Measurements from ENCODE around the gene ZFYVE21. TPM values are rescaled to one million over a fixed set of nuclear protein-coding genes. Genes with fewer than 3 reads are reported as not detected.

The ZFYVE21 gene
- total RNA-seq: 10 to 100 TPM; 51.2 to 54.9 TPM
- long read RNA-seq, transcript ZFYVE21-202 (7 exons, 1,383 nt): major isoform, 130 of 145 reads
- long read RNA-seq, transcript ZFYVE21-201 (8 exons, 1,521 nt): minor isoform, 7 of 145 reads
- long read RNA-seq, partial matches to known transcripts: 0 of 145 reads
- long read RNA-seq, other reads (novel, unspliced or antisense): 7 of 145 reads

DNA sequence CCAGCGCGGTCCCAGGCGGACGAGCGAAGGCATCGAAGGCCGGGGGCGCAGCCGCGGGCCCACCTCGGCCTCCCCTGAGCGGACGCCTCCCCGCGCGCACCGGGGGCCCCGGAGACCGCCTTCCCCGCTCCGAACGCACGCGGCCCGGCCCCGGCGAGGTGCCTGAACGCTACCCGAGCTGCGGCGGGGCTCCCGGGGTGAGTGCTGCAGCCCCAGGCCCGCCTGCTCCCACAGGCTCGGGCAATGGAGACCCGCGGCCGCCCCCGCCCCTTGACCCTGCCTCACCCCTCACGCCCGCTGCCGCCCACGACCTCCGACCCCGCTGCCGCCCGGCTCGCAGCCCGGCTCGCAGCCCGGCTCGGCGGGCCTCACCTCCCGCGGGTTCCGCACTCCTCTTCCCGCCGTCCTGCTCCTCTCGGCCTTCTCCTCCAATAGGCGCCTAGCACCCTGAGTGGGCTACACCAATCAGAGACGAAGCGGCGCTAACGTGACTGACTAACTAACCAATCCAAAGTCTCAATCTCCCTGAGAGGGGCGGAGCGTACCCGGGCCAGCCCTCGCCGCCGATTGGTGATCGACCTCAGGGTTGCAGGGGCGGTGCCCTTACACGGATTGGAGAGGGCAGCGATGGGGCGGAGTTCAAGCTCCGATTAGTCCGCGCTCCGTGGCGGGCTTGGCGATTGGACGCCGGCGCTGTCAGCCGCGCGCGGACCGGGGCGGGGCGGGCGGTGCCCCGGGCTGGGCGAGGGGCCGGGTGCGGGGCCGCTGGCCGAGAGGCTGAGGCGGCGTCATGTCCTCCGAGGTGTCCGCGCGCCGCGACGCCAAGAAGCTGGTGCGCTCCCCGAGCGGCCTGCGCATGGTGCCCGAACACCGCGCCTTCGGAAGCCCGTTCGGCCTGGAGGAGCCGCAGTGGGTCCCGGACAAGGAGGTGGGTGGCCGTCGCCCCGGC, at the start of gene ZFYVE21, which contains the start of gene XRCC3:
ZFYVE21 (plus strand) TSS at position 759 of the 949 bp plus-strand sequence; CDS start at position 791, 32 bp downstream.
XRCC3 (minus strand) TSS at position 400 of the 949 bp plus-strand sequence. CDS start 4,364 bp downstream, outside the sequence.
- ATAC-seq (peak; percentile 73), DNase-seq (peak; percentile 100)
- intact Hi-C loops (cut with DNase I, micrococcal nuclease): loop anchor here in 1 of 2 donors (10.0 kb wide), 1 partner anchor 141 kb away; no protein-coding TSS in a partner anchor

DNA sequence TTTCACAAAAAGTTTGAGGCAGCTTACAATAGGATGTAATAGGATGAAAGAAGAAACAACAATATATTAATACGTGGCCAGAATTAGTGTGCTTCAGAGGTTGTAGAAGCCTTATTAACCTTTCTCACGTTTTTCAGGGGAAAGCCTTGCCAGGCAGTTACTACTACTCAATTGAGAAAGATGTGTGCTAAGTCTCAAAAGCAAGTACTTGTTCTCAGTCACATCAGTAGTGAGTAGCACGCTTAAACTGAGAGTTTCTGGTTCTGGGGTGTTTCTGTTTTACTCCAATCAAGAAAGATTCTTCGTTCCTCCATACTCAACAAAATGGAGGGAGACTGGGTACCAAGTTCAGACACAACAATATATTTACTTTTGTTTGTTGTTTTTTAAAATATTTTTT, 47.9 kb upstream of the ZFYVE21 start:
- intact Hi-C loops (cut with DNase I, micrococcal nuclease): no loop called here
- ATAC-seq: no peak
- DNase-seq: no peak

DNA sequence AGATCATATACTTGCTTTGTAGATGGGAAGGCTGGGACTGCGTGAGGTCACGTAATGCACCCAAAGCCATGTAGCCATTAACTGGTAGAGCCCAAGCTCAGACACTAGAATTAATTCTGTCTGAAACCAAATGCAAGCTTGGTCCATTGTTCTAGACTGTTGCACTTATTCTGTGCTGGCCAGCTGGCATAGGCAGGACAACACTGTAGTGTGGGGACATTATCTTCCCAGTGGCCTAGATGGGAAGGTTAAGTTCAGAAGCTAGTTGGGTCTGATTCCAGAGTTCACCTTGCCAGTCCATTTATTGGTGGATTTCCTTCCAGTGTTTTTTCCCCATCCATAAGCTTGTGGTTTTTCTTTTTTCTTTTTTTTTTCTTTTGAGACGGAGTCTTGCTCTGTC, 47.5 kb upstream of the ZFYVE21 start:
- ATAC-seq (no peak), DNase-seq (no peak)
- intact Hi-C loops (cut with DNase I, micrococcal nuclease): no loop called here

DNA sequence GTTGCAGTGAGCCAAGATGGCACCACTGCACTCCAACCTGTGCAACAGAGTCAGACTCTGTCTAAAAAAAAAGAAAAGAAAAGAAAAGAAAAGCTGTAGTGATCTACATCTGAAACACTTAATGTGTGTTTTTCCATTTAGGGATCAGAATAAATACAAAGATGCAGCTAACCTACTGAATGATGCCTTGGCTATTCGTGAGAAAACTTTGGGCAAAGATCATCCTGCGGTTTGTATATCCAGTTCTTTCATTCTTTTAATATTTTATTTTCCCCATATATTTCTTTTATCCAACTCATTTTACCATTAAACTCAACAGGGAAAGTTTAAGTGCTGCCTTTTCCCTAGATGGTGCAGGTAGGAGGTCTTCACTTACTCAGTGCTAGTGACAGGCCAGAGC, 46.2 kb upstream of the ZFYVE21 start:
- ATAC-seq: no peak
- DNase-seq: no peak
- intact Hi-C loops (cut with DNase I, micrococcal nuclease): no loop called here

DNA sequence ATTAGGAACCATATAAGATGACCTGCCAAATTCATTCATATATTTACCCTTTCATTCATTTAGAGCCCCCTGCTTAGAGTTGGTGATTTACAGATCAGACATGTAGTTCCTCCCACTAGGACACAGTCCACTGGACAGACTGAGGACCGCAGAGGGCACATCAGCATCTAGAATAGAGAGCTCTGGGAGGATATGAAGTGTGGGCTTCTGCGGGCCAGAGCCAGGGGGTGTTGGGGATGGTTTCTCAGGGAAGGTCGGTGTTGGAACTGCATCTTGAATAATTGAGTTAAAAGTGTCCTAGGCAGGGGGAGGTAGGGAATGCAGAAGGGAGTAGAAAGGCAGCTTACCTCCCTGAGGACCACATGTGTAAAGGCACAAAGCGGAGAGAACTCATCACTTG, 43.7 kb upstream of the ZFYVE21 start:
- intact Hi-C loops (cut with DNase I, micrococcal nuclease): no loop called here
- no peak for ATAC-seq
- DNase-seq: no peak

DNA sequence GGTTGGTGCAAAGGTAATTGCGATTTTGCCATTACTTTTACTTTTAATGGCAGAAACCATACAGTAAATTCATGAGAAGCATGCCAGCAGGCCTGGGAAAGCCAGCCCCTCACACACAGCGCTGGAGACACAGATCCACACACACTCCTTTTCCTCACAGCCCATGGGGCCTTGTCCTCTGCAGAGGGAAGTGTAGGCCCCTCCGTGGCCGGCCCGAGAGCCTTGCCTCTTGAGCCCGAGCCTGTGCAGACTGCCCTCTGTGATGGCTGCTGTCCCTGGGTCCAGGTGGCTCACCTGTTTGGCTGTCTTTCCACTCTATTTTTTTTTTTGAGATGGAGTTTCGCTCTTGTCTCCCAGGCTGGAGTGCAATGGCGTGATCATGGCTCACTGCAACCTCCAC, 39.7 kb upstream of the ZFYVE21 start:
- DNase-seq (no peak), ATAC-seq (no peak)
- intact Hi-C loops (cut with DNase I, micrococcal nuclease): no loop called here

DNA sequence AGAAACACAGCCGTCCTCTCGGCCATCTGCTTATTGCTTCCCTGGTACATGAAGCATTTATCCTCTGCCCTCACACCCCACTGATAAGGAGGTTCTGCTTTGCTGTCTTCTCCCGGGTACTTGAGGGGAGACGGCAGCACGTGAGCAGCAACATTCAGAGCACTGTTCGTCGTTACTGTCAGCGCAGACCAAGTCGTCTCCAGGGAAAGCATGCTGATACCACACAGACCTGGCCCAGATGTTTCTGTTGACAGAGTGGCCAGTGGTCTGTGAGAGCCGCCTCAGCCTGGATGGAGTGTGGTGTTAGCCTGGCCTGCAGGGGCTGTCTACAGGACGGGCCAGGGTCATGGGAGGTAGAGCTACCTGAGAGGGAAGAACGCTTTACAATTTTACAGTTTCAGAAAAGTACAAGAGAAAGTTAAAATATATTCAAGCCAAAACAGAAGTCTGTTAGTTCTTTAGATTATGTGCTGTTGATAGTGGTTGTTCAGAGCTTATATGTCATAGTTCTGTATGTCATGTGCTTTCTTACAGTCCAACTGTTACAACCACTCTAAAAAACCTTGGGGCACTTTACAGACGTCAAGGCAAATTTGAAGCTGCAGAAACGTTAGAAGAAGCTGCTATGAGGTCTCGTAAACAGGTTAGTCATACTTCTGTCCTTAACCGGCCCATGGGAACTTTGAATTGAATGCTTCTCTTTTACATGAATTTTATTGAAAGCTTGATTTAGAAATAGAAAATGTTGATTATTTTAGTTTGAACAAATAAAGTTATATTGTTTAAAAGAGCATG, 38.5 kb upstream of the ZFYVE21 start:
- ATAC-seq: no peak
- DNase-seq: no peak
- intact Hi-C loops (cut with DNase I, micrococcal nuclease): no loop called here

DNA sequence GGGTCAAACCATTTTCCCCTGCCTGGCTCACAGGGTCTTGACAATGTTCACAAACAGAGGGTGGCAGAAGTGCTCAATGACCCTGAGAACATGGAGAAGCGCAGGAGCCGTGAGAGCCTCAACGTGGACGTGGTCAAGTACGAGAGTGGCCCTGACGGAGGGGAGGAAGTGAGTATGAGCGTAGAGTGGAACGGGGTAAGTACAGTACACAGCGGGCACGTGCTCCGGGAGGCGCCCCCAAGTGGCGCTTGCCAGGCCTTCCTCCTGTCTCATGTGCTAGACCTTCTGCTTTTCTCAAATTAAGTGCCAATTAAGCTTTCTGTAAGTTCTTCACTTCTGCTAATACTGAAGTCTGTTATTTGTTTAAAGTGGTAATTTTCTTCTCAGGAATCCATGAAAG, 36.3 kb upstream of the ZFYVE21 start:
- peak in 1 of 2 donors; percentile 57 for DNase-seq
- intact Hi-C loops (cut with DNase I, micrococcal nuclease): no loop called here
- ATAC-seq: peak; percentile 81

DNA sequence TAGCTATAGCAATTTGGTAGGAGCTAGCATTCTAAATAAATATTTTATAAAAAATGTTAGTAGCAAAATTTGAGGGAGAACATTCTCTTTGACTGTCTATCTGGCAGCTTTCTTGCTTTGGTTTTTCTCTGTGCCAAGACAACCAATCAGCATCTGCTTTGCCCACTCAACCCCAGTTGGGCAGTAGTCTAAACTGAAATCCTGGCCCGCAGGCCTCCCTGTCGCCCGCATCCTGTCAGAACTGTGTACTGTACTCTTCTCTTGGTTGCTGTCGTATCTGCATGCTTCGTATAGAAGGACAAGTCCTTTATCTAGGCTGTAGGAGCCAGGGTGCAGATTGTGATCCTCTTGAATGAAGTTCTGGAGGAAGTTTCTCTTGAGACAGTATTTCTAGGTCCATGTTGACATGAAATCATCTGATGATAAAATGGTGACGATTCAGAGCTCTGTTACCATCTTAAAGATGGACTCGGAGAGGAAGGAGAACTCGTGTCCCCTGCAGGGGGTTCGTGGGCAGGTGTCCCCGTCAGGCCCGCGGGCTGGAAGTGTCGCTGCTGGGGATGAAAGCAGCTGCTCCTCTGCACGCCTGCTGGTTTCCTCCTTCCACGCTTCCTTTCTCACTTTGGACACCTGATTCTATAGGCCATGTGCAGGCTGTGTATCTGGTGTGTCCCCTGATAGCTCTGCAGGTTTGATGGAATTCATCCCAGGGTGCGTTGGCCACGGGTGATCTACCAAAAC, 34.9 kb upstream of the ZFYVE21 start:
- ATAC-seq (no peak), DNase-seq (no peak)
- intact Hi-C loops (cut with DNase I, micrococcal nuclease): no loop called here

DNA sequence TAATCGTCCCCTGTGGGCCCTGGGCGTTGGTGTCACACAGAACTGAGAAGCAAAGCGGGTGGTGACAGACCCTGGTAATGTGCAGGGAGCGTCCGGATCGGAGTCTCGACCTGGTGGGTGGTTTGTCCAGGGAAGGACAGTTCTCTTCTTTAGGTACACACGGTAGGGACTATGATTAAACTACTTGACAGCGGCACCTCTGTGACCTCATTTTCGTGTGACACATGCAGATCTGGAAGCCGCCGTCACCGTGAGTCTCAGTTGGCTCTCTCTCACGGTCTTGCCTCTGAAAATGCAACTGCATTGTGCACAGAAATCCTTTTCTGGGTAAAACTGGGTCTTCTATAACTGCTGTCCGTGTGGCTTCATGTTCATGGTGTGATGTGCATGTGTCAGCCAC, 32.5 kb upstream of the ZFYVE21 start:
- intact Hi-C loops (cut with DNase I, micrococcal nuclease): no loop called here
- ATAC-seq (no peak), DNase-seq (no peak)

DNA sequence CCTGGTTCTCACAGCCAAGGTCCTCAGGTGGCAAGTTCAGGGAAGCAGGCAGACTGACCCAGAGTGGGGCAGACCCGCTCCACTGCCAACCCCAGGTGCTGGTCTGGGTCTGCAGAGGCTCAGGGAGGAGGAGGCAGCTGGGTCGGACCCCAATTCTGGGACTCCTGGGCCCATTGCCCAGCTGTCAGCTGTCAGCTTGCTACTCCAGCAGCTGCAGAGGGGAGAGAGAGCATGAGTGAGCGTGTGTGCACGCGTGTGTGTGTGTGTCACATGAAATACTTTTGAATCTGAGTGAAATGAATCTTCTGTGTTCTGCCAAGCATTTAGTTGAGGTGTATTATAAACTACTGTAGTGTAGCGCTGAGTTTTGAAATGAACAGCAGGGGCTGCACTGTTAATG, 31.1 kb upstream of the ZFYVE21 start:
- no peak for ATAC-seq
- intact Hi-C loops (cut with DNase I, micrococcal nuclease): no loop called here
- no peak for DNase-seq

DNA sequence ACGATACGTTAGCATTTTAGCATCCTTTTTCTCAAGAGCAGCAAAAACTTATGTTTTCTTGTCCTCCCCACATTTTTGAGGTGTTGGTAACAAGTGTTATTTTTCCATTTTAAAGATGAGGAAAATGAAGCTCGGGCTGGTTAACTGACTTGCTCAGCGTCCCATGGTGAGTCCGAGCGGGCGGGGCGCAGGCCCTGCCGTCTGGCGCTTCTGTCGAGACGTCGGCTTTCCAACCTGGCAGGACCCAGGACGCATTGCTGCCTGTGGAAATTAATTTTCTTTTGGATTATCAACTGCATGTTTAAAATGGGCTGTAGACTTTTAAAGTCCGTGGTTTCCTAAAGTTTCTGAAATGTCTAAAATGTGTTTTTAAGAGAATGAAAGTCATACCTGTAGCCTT, 30.7 kb upstream of the ZFYVE21 start:
- intact Hi-C loops (cut with DNase I, micrococcal nuclease): no loop called here
- ATAC-seq: no peak
- no peak for DNase-seq

DNA sequence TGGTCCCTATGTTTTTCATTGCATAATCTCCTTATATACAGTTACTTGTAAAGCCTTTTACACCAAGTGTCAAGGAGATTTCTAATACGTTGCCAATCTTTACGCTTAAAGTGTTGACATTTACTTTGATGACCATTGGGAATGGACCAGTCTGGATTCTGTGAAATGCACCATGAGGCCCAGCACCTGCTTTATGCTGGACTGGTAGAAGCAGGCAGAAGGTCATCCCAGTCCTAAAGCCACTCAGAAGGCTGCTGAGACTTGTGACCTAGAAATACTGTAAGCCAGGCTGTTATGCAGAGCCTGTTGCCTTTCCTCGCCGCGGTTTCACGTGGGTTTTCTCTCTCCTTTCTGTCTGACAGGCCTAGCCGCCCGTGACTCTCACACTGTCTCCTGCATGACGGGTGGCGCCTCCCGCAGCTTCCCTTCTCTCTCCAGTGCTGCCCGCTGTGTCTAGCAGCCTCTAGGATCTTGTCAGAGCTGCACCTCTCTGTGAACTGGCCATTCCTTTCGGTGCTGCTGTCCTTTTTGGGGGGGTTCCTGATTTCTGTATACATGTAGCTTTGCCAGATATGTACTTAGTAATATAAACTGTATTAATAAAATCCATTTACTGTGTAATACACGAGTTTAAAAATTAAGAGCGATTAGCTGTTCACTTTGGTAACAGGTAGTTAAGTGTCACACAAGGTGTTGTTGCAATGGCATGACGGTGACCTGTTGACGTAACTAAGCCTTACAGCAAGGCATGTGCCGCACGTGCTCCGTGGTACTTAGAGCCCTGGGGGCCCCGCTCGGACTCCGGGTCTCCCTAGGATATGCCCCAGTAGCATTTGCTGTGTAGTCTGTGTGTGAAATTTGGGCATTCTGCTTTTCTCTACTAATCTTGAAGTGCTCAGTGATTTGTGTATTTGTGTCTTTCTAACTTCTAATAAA, 30.1 kb upstream of the ZFYVE21 start:
- intact Hi-C loops (cut with DNase I, micrococcal nuclease): no loop called here
- DNase-seq: no peak
- ATAC-seq: no peak

DNA sequence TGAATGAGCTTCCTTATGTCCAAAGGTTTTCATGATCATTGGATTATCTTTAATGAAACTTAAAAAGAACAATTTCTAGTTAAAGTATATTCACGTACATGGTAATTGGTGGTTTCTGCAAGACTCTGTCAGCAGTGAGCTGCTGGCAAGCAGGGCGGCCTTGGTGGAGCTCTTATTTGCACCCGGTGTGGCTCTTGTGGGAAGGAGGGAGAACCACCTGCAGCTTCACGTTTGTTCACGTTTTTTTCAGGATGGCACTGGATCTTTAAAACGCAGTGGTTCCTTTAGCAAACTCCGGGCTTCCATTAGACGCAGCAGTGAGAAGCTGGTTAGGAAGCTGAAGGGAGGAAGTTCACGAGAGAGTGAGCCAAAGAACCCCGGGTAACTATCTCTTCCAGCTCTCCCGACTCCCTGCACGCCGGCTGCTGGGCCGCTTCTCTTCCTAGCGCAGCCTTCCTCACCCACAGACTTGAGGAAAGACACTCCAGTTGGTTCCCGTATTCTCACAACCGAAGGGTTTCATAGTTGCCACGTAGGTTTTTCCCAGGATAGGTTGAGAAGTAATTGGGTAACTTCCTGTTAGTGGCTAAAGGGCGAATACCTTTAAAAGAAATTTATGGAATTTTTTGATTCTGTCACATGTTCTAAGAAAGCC, 28.7 kb upstream of the ZFYVE21 start:
- intact Hi-C loops (cut with DNase I, micrococcal nuclease): no loop called here
- no peak for DNase-seq
- ATAC-seq: no peak

DNA sequence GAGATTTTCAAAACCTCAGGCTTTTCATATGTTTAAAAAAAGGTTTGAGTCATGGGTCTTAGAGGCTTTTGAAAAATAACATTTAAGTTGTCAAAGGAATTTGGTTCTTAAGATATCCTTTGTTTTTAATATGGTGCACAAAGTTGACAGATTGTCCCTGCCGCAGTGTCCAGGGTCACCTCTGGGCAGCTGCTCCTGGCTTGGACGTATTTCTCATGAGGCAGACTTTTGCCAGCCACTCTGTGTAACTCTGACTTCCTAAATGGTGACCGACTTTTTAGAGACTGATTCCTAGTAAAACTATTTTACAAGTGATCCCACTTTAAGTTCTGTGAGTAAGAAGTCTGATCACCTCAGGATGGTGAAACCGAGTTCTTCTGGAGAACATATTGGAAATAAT, 27.9 kb upstream of the ZFYVE21 start:
- DNase-seq (no peak), ATAC-seq (no peak)
- intact Hi-C loops (cut with DNase I, micrococcal nuclease): no loop called here

DNA sequence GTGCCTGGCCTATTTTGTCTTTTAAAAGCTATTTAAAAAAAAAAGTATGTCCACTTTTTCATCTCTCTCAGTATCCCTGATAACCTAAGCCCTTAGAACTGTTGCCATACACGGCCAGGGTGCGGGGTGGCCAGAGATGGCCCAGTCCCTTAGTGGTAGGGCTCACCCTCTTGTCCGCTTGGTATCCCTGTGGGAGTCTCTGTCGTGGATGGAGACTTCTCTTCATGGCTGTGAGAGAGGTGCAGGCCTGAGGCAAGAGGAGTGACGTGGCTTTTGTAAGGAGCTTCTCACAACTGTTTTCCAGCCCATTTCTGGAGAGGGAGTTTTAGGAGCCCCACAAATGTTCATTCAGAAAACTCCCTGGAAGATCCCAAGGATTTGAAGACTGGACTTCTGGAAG, 27.2 kb upstream of the ZFYVE21 start:
- DNase-seq (no peak), ATAC-seq (no peak)
- intact Hi-C loops (cut with DNase I, micrococcal nuclease): no loop called here
